K562 (cell line): ENCODE results near the gene KCNB1. TPM values are rescaled to one million over a fixed set of nuclear protein-coding genes. Genes with fewer than 3 reads are reported as not detected.

Experiments
- ATAC-seq: fragments of 200-7000 bp; cut with Tn5 transposase; 3 replicates; pipeline ENCODE4 v1.9.1; 2020; ENCODE audit warnings: moderate library complexity
- BruUV-seq: library from RNA; stranded (reverse); fragments of 400-500 nt; replicated peaks from 2 replicates; lab custom pipeline; 2021; lab: Mats Ljungman, UMichigan
- CTCF ChIA-PET: fragments of 300-600 bp; formaldehyde crosslinking; extraction: SDS; loops from one replicate; lab custom pipeline; 2021; ENCODE audit warnings: low intra/inter-chr PET ratio; lab: Yijun Ruan, JAX
- POLR2A ChIA-PET: fragments of 300-600, 350-650 bp; sonication (Branson Sonifier 250); formaldehyde crosslinking; extraction: SDS; loops from one replicate; lab custom pipeline; 2021; ENCODE audit warnings: antibody characterized with exemption, inconsistent platforms; lab: Yijun Ruan, JAX
- DNase-seq, 4 experiments: peaks; one replicate each; pipeline versions ENCODE4 v3.0.0 to v3.0.0-alpha.2; 2011 to 2018; ENCODE audit warnings: low spot score in 3 of 4, mixed read lengths in 3 of 4; ENCODE audit errors: extremely low read depth in 1 of 4
- FAIRE-seq: peaks from 2 replicates; lab custom pipeline; 2011; peaks lifted over from hg19 to GRCh38; lab: Jason Lieb, UNC
- H2AFZ ChIP-seq: 2 replicates; pipeline ENCODE4 v1.6.0; 2011; ENCODE audit warnings: low read depth, low read length, control low read depth, inconsistent platforms
- H3K27ac ChIP-seq: fragments of 200-600 bp; 3 replicates; pipeline ENCODE4 v1.8.0; 2011; ENCODE audit warnings: low read depth, mild to moderate bottlenecking, control low read depth, inconsistent platforms, low read length, moderate library complexity, mixed read lengths; ENCODE audit errors: extremely low read depth
- H3K27me3 ChIP-seq, 2 experiments: fragments of 300-600 bp in 1 of 2; 2 replicates in 1 of 2; 3 replicates in 1 of 2; pipeline versions ENCODE4 v1.6.0 to v1.8.0; 2011; ENCODE audit warnings: inconsistent platforms in 2 of 2, low read length in 2 of 2, mild to moderate bottlenecking in 1 of 2, mixed read lengths in 1 of 2, moderate library complexity in 1 of 2; ENCODE audit not compliant: control insufficient read depth in 2 of 2, insufficient read depth in 2 of 2
- H3K36me3 ChIP-seq: fragments of 300-600 bp; 3 replicates; pipeline ENCODE4 v1.8.0; 2011; ENCODE audit warnings: mild to moderate bottlenecking, low read length, inconsistent platforms; ENCODE audit not compliant: control insufficient read depth, insufficient read depth
- H3K4me1 ChIP-seq, 2 experiments: fragments of 200-600 bp in 1 of 2; replicated peaks in 1 of 2; 2 replicates in 1 of 2; 3 replicates in 1 of 2; pipeline versions ENCODE4 v1.5.1 to v1.8.0; 2011; ENCODE audit warnings: inconsistent platforms in 2 of 2, low read length in 2 of 2, mild to moderate bottlenecking in 1 of 2, mixed read lengths in 1 of 2, moderate library complexity in 1 of 2; ENCODE audit not compliant: control insufficient read depth in 2 of 2, insufficient read depth in 2 of 2
- H3K4me2 ChIP-seq: 2 replicates; pipeline ENCODE4 v1.6.1; 2011; ENCODE audit warnings: low read length, control low read depth, inconsistent platforms, mixed read lengths; ENCODE audit not compliant: insufficient read depth
- H3K4me3 ChIP-seq: fragments of 200-600 bp; sonication (generic), shearing (Covaris generic); 2 replicates; pipeline ENCODE4 v1.5.1; 2016; ENCODE audit warnings: control low read depth, inconsistent platforms
- H3K79me2 ChIP-seq: fragments of 200-600 bp; 3 replicates; pipeline ENCODE4 v1.8.0; 2011; ENCODE audit warnings: low read length, inconsistent platforms; ENCODE audit not compliant: control insufficient read depth, insufficient read depth
- H3K9ac ChIP-seq, 2 experiments: 2 replicates each; pipeline versions ENCODE4 v1.6.0 to v1.6.1; 2011; ENCODE audit warnings: low read depth in 2 of 2, low read length in 2 of 2, control low read depth in 1 of 2, inconsistent platforms in 1 of 2, mild to moderate bottlenecking in 1 of 2, mixed read lengths in 1 of 2; ENCODE audit not compliant: insufficient read depth in 1 of 2
- H3K9me1 ChIP-seq: one replicate; pipeline ENCODE4 v1.6.0; 2011; ENCODE audit warnings: inconsistent platforms, mild to moderate bottlenecking, low read length, moderate library complexity; ENCODE audit not compliant: control insufficient read depth, insufficient read depth
- H3K9me3 ChIP-seq: replicated peaks from 2 replicates; pipeline ENCODE4 v1.5.1; 2011; ENCODE audit warnings: low read depth, low read length, inconsistent platforms; ENCODE audit not compliant: control insufficient read depth, insufficient read depth
- H4K20me1 ChIP-seq: replicated peaks from 2 replicates; pipeline ENCODE4 v1.6.1; 2011; ENCODE audit warnings: low read length, inconsistent platforms, mixed read lengths; ENCODE audit not compliant: control insufficient read depth, insufficient read depth
- ATF6 ChIP-seq: sonication (generic); formaldehyde crosslinking; IDR thresholded peaks from 2 replicates; pipeline ENCODE4 v1.4.0; 2020; ENCODE audit warnings: mild to moderate bottlenecking, missing genetic modification reagents
- C11orf30 ChIP-seq: fragments of 450-650 bp; IDR thresholded peaks from 2 replicates; pipeline ENCODE4 v1.6.1; 2016; ENCODE audit warnings: low read depth, mild to moderate bottlenecking
- HNRNPH1 ChIP-seq: fragments of 200-400 bp; formaldehyde crosslinking; optimal IDR thresholded peaks from 2 replicates; pipeline ENCODE3; 2017; ENCODE audit warnings: low read depth, mild to moderate bottlenecking, low read length, moderate library complexity
- MEF2A ChIP-seq: IDR thresholded peaks from 2 replicates; pipeline ENCODE4 v1.6.1; 2011; ENCODE audit warnings: low read depth, mild to moderate bottlenecking, low read length, moderate library complexity; ENCODE audit not compliant: control insufficient read depth
- SNRNP70 ChIP-seq: fragments of 200-400 bp; formaldehyde crosslinking; optimal IDR thresholded peaks from 2 replicates; pipeline ENCODE3; 2017; ENCODE audit warnings: low read depth, low read length
- SOX6 ChIP-seq: fragments of 450-650 bp; IDR thresholded peaks from 2 replicates; pipeline ENCODE4 v1.6.1; 2014; ENCODE audit warnings: mild to moderate bottlenecking
- SP1 ChIP-seq: sonication (generic); formaldehyde crosslinking; IDR thresholded peaks from 2 replicates; pipeline ENCODE4 v1.8.1; 2022; ENCODE audit warnings: mild to moderate bottlenecking, missing genetic modification reagents
- TAF15 ChIP-seq: fragments of 200-400 bp; formaldehyde crosslinking; IDR thresholded peaks from 2 replicates; pipeline ENCODE4 v1.6.1; 2017; ENCODE audit warnings: mild to moderate bottlenecking, low read depth, low read length, moderate library complexity
- TBL1XR1 ChIP-seq, 2 experiments: IDR thresholded peaks; 2 replicates each; pipeline ENCODE4 v1.6.1; 2012; ENCODE audit warnings: improper control_type of control experiment in 2 of 2, low read length in 2 of 2, mild to moderate bottlenecking in 1 of 2
- ZNF316 ChIP-seq: fragments of 450-650 bp; IDR thresholded peaks from 2 replicates; pipeline ENCODE4 v1.6.1; 2016
- ZNF398 ChIP-seq: fragments of 250-450 bp; sonication (Bioruptor Pico); IDR thresholded peaks from 2 replicates; pipeline ENCODE4 v1.8.0; 2021; ENCODE audit warnings: moderate library complexity, mild to moderate bottlenecking, inconsistent platforms
- ZNF561 ChIP-seq: fragments of 450-650 bp; formaldehyde crosslinking; conservative IDR thresholded peaks from 2 replicates; pipeline ENCODE4 v1.4.0; 2020; ENCODE audit warnings: mild to moderate bottlenecking, moderate library complexity
- ZNF586 ChIP-seq: fragments of 450-650 bp; formaldehyde crosslinking; conservative IDR thresholded peaks from 2 replicates; pipeline ENCODE4 v1.4.0; 2020; ENCODE audit warnings: mild to moderate bottlenecking, moderate library complexity
- in situ Hi-C: fragments of 300-500 bp; cut with MboI; formaldehyde crosslinking; loops from 4 replicates; pipeline ENCODE4 v1.15.0; 2018; ENCODE audit warnings: inconsistent platforms, mixed read lengths
- intact Hi-C: fragments of 100-400 bp; cut with micrococcal nuclease; formaldehyde crosslinking; loops from 2 replicates; pipeline ENCODE4 v1.14.2; 2022
- polyA plus RNA-seq, 8 experiments: library from polyadenylated mRNA; depleted of rRNA in 4 of 8; stranded (reverse) in 5 of 8; unstranded in 3 of 8; fragments of >200 nt; fragmentation: Nextera tagmentation in 2 of 8; fragmentation: Illumina TruSeq in 1 of 8; extraction: Ambion mirVana in 2 of 8; extraction: Trizol in 1 of 8; gene quantifications; 2 replicates each; pipeline versions ENCODE4 v1.2.1 to v1.2.3, GENCODE V29; 2011 to 2014; ENCODE audit warnings: inconsistent platforms in 1 of 8, missing spikeins in 1 of 8
- total RNA-seq, 7 experiments: library from RNA; depleted of rRNA in 6 of 7; stranded (reverse); fragments of >200 nt in 6 of 7; fragmentation: Illumina TruSeq in 2 of 7; extraction: Trizol in 2 of 7; gene quantifications; 2 replicates each; pipeline versions ENCODE4 v1.2.1 to v1.2.3, GENCODE V29; 2011 to 2021; ENCODE audit warnings: low replicate concordance in 1 of 7
- TF ChIP-seq, protein P1 (sequence below), 3 experiments: fragments of 200-800 bp in 1 of 3; sonication (Bioruptor generic) in 1 of 3; sonication (generic) in 1 of 3; formaldehyde crosslinking in 1 of 3; IDR thresholded peaks; 2 replicates each; pipeline versions ENCODE4 v1.6.1 to v1.8.0; 2016 to 2022; ENCODE audit warnings: mild to moderate bottlenecking in 2 of 3, missing compliant biosample characterization in 2 of 3, missing genetic modification characterization in 2 of 3, missing genetic modification reagents in 1 of 3
- TF ChIP-seq, protein P2 (sequence below), 2 experiments: fragments of 450-650 bp in 1 of 2; sonication (generic) in 1 of 2; formaldehyde crosslinking in 1 of 2; IDR thresholded peaks in 1 of 2; conservative IDR thresholded peaks in 1 of 2; 2 replicates each; pipeline versions ENCODE4 v1.6.1 to v1.8.1; 2016 to 2023; ENCODE audit warnings: mild to moderate bottlenecking in 2 of 2, moderate library complexity in 2 of 2, inconsistent platforms in 1 of 2, missing genetic modification reagents in 1 of 2

Gene KCNB1
- total and polyA plus RNA-seq, 9 of the 15 experiments (the other 6 are each of a cell fraction or from before 2014, with no cell fraction given): 0.01 to 0.06 TPM; not detected in 7

- no peaks in the 10 kb centered on the region for H3K9me1 ChIP-seq
- H2AFZ ChIP-seq: no peak overlapping the region
- H3K9me3 ChIP-seq: no peaks in the 10 kb centered on the region
- no peak overlapping the region for H3K9ac ChIP-seq
- H3K27me3 ChIP-seq: peaks cover 10 to 38% of the 10 kb centered on the region in 2 experiments; a peak in 4 of 5 replicates
- H3K79me2 ChIP-seq: no peaks in the 10 kb centered on the region
- FAIRE-seq: no peak
- no peak for ATAC-seq
- no peaks in the 10 kb centered on the region for H3K4me1 ChIP-seq
- no TSS peak for BruUV-seq
- in situ Hi-C loops: no loop called here
- ChIA-PET CTCF (interaction anchor here (0.7 kb wide), 1 partner anchor 11 kb away, joined by 3 read pairs; no protein-coding TSS in a partner anchor), POLR2A (interaction anchor here (0.6 kb wide), 2 partner anchors 9 to 199 kb away, joined by 3 read pairs; no protein-coding TSS in a partner anchor)
- intact Hi-C loops: no loop called here
- TF ChIP-seq MEF2A (0 out of 2 replicates have a peak, but pooled peaks have one; percentile 10), HNRNPH1 (no peak), SOX6 (no peak), C11orf30 (peak; percentile 34; the same call in 1 of the 2 replicates), SNRNP70 (no peak), ZNF398 (no peak), SP1 (CRISPR knock-in tag) (no peak), ZNF586 (CRISPR knock-in tag) (no peak), TAF15 (no peak), TBL1XR1 (IDR thresholded peaks at IDR 0.05; ENCODE audit: low read length in 2 of 2) (no peak), ZNF561 (CRISPR knock-in tag) (no peak), ATF6 (CRISPR knock-in tag) (no peak), ZNF316 (peak; percentile 52)
- TF ChIP-seq, protein P1, sequence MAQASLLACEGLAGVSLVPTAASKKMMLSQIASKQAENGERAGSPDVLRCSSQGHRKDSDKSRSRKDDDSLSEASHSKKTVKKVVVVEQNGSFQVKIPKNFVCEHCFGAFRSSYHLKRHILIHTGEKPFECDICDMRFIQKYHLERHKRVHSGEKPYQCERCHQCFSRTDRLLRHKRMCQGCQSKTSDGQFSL (CRISPR knock-in tag; IDR thresholded peaks at IDR 0.05): no peak
- TF ChIP-seq, protein P1 (tag; IDR thresholded peaks at IDR 0.05): no peak
- TF ChIP-seq, protein P2, sequence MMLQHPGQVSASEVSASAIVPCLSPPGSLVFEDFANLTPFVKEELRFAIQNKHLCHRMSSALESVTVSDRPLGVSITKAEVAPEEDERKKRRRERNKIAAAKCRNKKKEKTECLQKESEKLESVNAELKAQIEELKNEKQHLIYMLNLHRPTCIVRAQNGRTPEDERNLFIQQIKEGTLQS (IDR thresholded peaks at IDR 0.05): 0 out of 2 replicates have a peak, but pooled peaks have one; percentile 19
- TF ChIP-seq, protein P2 (CRISPR knock-in tag; conservative IDR thresholded peaks at IDR 0.05): no peak
- H3K36me3 ChIP-seq: no peaks in the 10 kb centered on the region
- H3K27ac ChIP-seq: no peak overlapping the region
- no peak for DNase-seq
- no peaks in the 10 kb centered on the region for H4K20me1 ChIP-seq
- no peak overlapping the region for H3K4me2 ChIP-seq
- H3K4me3 ChIP-seq: no peak overlapping the region
Observed at GRCh38 chr20:49388744-49389143, 93.7 kb downstream of the KCNB1 start.
